BLaER1 (cell line): ENCODE data around the gene ZNF800.
"Not testable (repeated sequence)": the region's sequence is repeated elsewhere in the genome, so short reads cannot be mapped to it uniquely, and the experiment has no call there.

ENCODE experiments used
- H3K27ac ChIP-seq: shearing (Covaris generic); formaldehyde crosslinking; 2 replicates; pipeline ENCODE4 v1.8.1; 2022
- H3K27me3 ChIP-seq: shearing (Covaris generic); formaldehyde crosslinking; 2 replicates; pipeline ENCODE4 v1.8.1; 2022
- H3K36me3 ChIP-seq: shearing (Covaris generic); formaldehyde crosslinking; 2 replicates; pipeline ENCODE4 v1.8.1; 2022
- H3K4me1 ChIP-seq: shearing (Covaris generic); formaldehyde crosslinking; 2 replicates; pipeline ENCODE4 v1.8.1; 2022
- H3K4me2 ChIP-seq: shearing (Covaris generic); formaldehyde crosslinking; 2 replicates; pipeline ENCODE4 v1.8.1; 2022
- H3K4me3 ChIP-seq: shearing (Covaris generic); formaldehyde crosslinking; 2 replicates; pipeline ENCODE4 v1.8.1; 2022
- H3K9ac ChIP-seq: shearing (Covaris generic); formaldehyde crosslinking; 2 replicates; pipeline ENCODE4 v1.8.1; 2022
- H3K9me3 ChIP-seq: shearing (Covaris generic); formaldehyde crosslinking; 2 replicates; pipeline ENCODE4 v1.8.1; 2022
- H4K20me1 ChIP-seq: shearing (Covaris generic); formaldehyde crosslinking; 2 replicates; pipeline ENCODE4 v1.8.1; 2022
- Cebpa-rat ChIP-seq: shearing (Covaris generic); IDR thresholded peaks from 2 replicates; pipeline ENCODE4 v1.8.1; 2022

Gene ZNF800

DNA sequence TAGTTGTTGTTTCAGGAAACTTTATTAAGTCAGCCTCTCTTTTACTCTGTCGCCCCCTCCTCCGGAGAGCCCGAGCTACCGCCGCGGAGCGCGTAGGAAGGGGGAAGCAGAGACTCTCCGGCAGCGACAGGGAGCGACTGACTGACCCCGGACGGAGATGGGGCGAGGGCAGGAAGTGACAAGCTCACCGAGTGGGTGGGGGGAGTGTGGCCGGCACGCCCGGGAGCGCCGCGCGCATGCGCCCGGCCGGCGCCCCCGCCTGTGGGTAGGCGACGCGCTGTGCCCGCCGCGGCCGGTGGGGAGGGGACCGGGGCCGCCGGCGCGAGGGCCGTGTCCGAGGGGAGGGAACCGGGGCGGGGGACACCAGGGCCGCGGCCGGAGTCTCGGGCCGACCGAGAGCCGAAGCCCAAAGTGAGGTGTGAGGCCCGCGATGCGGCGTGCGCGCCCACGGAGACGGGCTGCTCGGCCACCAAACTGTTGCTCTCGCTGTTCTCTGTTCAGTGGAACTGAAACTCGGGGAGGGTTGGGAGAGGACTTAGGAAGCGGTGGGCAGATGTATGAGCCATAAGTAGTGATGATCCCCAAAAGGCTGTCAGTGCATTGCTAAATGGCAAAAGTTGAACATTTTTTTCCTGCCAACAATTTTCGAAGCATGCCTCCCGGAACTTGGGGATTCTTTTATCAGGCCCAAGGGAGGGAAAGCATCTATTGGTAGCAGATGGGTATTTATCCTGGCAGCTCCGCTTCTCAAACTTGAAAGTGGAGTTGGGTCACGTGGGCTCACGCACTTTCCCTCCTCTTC is at the start of gene ZNF800:
Gene ZNF800, minus strand, starts transcription at position 143 of the 802 bp plus-strand sequence. CDS start 1,151 bp downstream, outside the sequence.
- TF ChIP-seq Cebpa-rat = no peak
- Histone ChIP-seq H3K9me3 (no peaks in the 10 kb centered on the region), H3K27me3 (no peaks in the 10 kb centered on the region), H3K36me3 (peaks cover 18% of the 10 kb centered on the region), H3K9ac (peak within 1 kb of the TSS; percentile 90), H3K4me3 (peak within 1 kb of the TSS; percentile 82), H3K27ac (peak within 1 kb of the TSS; percentile 94), H4K20me1 (peaks cover 44% of the 10 kb centered on the region), H3K4me2 (peak within 1 kb of the TSS; percentile 97), H3K4me1 (peaks cover 36% of the 10 kb centered on the region)

GRCh38 chr7:127440206-127440605 is 47.7 kb upstream of the ZNF800 start:
- TF ChIP-seq Cebpa-rat = no peak
- Histone ChIP-seq H3K36me3 (no peaks in the 10 kb centered on the region), H3K9me3 (no peaks in the 10 kb centered on the region), H3K4me1 (no peaks in the 10 kb centered on the region), H3K4me2 (no peak overlapping the region), H3K27me3 (no peaks in the 10 kb centered on the region), H3K9ac (no peak overlapping the region), H3K27ac (no peak overlapping the region), H3K4me3 (no peak overlapping the region), H4K20me1 (no peaks in the 10 kb centered on the region)

DNA sequence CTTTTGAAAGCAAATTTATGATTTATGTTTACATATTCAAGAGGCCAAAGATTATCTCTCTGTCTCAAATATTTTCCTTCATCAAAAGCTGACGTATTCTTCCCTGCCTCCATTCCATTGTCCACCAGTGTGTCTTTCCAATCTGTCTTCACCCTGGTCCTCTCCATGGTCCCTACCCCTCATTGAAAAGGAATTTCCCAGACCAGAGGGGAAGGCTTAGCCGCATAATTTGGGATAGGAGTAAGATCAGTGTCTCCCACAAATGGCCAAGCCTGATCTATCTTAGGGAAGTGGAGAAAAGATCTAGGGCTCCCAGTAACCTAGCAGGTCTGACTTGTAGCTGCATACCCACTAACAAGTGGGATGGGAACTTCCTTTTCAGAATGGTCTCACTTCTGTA is 46.3 kb upstream of the ZNF800 start:
- Histone ChIP-seq H3K4me2 (no peak overlapping the region), H3K4me3 (no peak overlapping the region), H3K36me3 (no peaks in the 10 kb centered on the region), H3K9me3 (no peaks in the 10 kb centered on the region), H4K20me1 (no peaks in the 10 kb centered on the region), H3K9ac (no peak overlapping the region), H3K4me1 (no peaks in the 10 kb centered on the region), H3K27me3 (no peaks in the 10 kb centered on the region), H3K27ac (no peak overlapping the region)
- no peak for TF ChIP-seq Cebpa-rat

DNA sequence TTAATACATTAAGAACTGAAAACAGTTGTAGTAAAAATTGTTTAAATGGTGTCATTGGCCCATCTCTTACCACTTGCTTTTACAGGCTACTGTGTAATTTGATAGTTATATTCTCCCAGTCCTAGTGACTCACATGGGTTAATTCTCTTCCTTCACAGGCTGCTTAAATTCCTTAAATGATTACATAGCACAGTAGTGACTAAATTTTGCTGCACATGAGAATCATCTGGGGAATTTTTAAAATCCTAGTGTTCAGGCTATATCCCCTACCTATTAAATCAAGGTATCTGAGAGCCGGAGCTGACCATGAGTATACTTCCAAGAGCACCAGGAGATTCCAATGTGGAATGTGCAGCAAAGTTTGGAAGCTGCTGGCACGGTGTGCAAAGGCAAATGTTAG is 45.3 kb upstream of the ZNF800 start:
- Histone ChIP-seq H3K9me3 (no peaks in the 10 kb centered on the region), H3K36me3 (no peaks in the 10 kb centered on the region), H3K27me3 (no peaks in the 10 kb centered on the region), H4K20me1 (no peaks in the 10 kb centered on the region), H3K9ac (no peak overlapping the region), H3K27ac (no peak overlapping the region), H3K4me1 (no peaks in the 10 kb centered on the region), H3K4me2 (no peak overlapping the region), H3K4me3 (no peak overlapping the region)
- no peak for TF ChIP-seq Cebpa-rat

DNA sequence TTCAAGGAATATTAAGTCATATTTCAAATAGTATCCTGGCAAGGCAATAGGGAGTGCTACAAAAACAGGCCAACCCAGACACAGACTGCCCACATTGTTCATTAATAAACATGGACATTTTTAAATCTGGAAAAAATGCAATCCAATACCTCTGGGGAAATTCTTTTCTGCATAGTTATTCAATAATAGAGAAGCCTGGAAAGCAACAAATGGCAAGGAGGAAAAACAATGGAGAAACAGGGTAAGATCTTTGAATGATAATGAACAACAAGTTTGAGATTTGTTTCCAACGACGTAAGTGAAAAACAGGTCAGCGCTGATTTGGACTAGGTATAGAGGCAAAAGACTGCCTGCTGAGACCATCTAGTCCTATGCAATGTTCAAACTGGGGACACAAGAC is 44.7 kb upstream of the ZNF800 start:
- H3K9me3 ChIP-seq = no peaks in the 10 kb centered on the region
- H3K9ac ChIP-seq = no peak overlapping the region
- no peak overlapping the region for H3K4me3 ChIP-seq
- no peak overlapping the region for H3K4me2 ChIP-seq
- H3K27ac ChIP-seq = no peak overlapping the region
- no peaks in the 10 kb centered on the region for H4K20me1 ChIP-seq
- no peaks in the 10 kb centered on the region for H3K36me3 ChIP-seq
- no peaks in the 10 kb centered on the region for H3K27me3 ChIP-seq
- H3K4me1 ChIP-seq = no peaks in the 10 kb centered on the region
- no peak for TF ChIP-seq Cebpa-rat

DNA sequence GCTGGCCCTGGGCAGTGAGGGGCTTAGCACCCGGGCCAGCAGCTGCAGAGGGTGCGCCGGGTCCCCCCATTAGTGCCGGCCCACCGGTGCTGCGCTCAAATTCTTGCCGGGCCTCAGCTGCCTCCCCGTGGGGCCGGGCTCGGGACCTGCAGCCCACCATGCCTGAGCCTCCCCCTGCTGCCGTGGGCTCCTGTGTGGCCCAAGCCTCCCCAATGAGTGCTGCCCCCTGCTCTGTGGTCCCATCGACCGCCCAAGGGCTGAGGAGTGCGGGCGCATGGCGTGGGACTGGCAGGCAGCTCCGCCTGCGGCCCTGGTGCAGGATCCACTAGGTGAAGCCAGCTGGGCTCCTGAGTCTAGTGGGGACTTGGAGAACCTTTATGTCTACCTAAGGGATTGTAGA is 36.8 kb upstream of the ZNF800 start:
- H3K4me3 ChIP-seq = not testable (repeated sequence)
- peaks cover 20% of the 10 kb centered on the region for H3K4me1 ChIP-seq

DNA sequence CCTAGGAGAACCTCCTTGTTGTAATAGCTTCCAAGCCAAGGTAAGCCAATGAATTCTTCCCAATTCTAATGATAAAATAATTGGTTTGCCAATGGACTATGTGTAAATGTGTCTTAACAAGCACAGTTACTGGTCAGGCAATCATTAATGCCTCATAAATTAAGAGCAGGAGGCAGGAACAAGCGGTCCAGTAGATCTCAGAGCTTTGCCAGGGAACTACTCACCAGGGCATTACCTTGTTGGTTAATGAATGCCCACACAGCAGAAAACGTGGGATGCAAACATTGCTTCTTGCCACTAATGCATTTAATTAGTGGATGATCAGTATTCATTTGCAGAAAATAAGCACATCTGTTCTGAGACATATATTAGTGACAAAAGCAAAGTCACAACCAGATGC is 26.7 kb upstream of the ZNF800 start:
- Histone ChIP-seq H3K4me2 (no peak overlapping the region), H3K4me1 (peaks cover 3% of the 10 kb centered on the region; the same call in 1 of the 2 replicates), H3K27me3 (no peaks in the 10 kb centered on the region), H3K27ac (no peak overlapping the region), H4K20me1 (no peaks in the 10 kb centered on the region), H3K9me3 (no peaks in the 10 kb centered on the region), H3K36me3 (no peaks in the 10 kb centered on the region), H3K9ac (no peak overlapping the region), H3K4me3 (no peak overlapping the region)
- no peak for TF ChIP-seq Cebpa-rat

More for the DNA sequence above, 36.8 kb upstream of the ZNF800 start:
- not testable (repeated sequence) for H3K27ac ChIP-seq, H3K4me2 ChIP-seq, H3K36me3 ChIP-seq, H3K27me3 ChIP-seq, H4K20me1 ChIP-seq, H3K9ac ChIP-seq
- H3K9me3 ChIP-seq = peaks cover 18% of the 10 kb centered on the region

DNA sequence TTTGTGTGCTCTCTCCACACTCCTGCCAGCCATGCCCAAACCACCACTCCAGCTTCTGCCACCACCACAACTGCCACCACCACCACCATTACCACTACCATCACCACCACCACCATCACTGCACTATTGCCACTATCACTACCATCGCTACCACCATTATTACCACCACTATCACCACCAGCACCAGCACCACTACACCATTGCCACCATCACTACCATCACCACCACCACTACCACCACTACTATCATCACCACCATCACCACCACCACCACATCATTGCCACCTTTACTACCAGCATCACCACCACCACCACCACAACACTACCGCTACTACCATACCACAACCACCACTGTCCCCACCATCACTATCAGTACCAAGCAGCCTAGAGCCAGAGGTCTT is 26.0 kb upstream of the ZNF800 start:
- no peaks in the 10 kb centered on the region for H3K9me3 ChIP-seq
- no peak overlapping the region for H3K4me3 ChIP-seq
- no peak overlapping the region for H3K27ac ChIP-seq
- H4K20me1 ChIP-seq = no peaks in the 10 kb centered on the region
- H3K4me2 ChIP-seq = no peak overlapping the region
- H3K36me3 ChIP-seq = no peaks in the 10 kb centered on the region
- H3K9ac ChIP-seq = no peak overlapping the region
- TF ChIP-seq Cebpa-rat = no peak
- peaks cover 9% of the 10 kb centered on the region; the same call in 1 of the 2 replicates for H3K4me1 ChIP-seq
- no peaks in the 10 kb centered on the region for H3K27me3 ChIP-seq

DNA sequence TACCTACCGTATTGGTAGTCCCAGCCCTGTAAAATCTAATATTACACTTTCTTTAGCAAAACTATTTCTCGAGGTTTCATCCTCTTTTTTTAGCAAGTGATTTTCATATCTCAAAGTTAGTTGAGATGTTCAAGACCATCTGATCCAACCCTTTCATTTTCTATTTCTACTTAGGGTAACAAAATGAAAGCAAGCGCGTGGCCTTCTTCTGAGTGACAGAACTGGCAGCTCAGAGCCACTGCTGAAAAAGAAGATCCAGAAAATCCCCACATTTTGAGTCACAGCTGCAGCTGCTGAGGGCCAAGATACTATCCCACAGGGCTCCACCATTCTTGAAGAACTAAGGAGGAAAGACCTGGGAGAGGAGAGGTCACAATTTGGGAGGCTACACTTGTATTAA is 24.8 kb upstream of the ZNF800 start:
- no peak overlapping the region for H3K9ac ChIP-seq
- no peaks in the 10 kb centered on the region for H4K20me1 ChIP-seq
- H3K4me3 ChIP-seq = no peak overlapping the region
- H3K27me3 ChIP-seq = no peaks in the 10 kb centered on the region
- no peak overlapping the region for H3K27ac ChIP-seq
- H3K4me1 ChIP-seq = peaks cover 9% of the 10 kb centered on the region; the same call in 1 of the 2 replicates
- no peaks in the 10 kb centered on the region for H3K9me3 ChIP-seq
- no peak for TF ChIP-seq Cebpa-rat
- H3K36me3 ChIP-seq = no peaks in the 10 kb centered on the region
- H3K4me2 ChIP-seq = no peak overlapping the region

DNA sequence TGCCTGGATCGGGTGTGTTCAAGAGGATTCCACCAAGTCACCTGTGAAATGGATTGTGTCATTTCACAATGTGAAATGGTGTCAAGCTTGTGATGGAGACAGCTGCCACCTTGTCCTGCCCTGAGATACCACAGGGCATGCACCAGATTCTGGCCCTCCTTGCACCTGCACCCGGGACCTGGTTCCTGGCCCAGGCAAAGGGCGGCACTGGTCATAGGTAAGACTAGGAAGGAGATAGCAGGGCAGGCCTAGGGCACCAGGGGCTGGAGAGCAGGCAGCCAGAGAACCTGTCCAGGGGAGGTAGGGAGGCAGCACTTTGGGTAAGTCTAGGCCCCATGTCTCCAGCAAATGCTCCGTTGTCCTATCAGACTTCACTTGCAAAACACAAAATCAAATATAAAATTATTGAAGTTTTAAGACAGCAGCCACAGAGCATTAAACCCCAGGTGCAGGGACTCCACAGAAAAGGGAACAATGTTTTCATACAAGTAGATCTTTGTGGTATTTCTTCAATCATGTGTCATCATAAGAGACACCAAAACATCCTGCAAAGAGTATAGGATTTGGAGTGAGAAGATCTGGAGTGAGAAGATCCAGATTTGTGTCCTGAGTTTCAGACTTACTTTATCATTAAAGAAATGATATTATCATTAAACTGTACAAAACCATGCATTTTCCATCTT is 22.7 kb upstream of the ZNF800 start:
- TF ChIP-seq Cebpa-rat = no peak
- no peaks in the 10 kb centered on the region for H3K27me3 ChIP-seq
- no peak overlapping the region for H3K4me3 ChIP-seq
- no peak overlapping the region for H3K4me2 ChIP-seq
- H3K9me3 ChIP-seq = no peaks in the 10 kb centered on the region
- H3K4me1 ChIP-seq = peaks cover 9% of the 10 kb centered on the region; the same call in 1 of the 2 replicates
- H4K20me1 ChIP-seq = no peaks in the 10 kb centered on the region
- no peaks in the 10 kb centered on the region for H3K36me3 ChIP-seq
- no peak overlapping the region for H3K27ac ChIP-seq
- no peak overlapping the region for H3K9ac ChIP-seq
